Activated naive CD4-positive, alpha-beta T cell treated with anti-CD3 and anti-CD28 coated beads, Interleukin-2, amount 50 U/mL, for 72 hours (primary cell): Measurements from ENCODE around the gene GREB1L. TPM values are rescaled to one million over a fixed set of nuclear protein-coding genes. Genes with fewer than 3 reads are reported as not detected.

Experiments used
- ATAC-seq, 2 donors: fragments of 150-1000 bp; cut with Tn5 transposase; 2 replicates each; pipeline ENCODE4 v1.10.0; 2021; ENCODE audit warnings: mild to moderate bottlenecking in 2 of 2, moderate library complexity in 2 of 2
- DNase-seq, 2 donors: peaks; one replicate each; pipeline ENCODE4 v3.0.0; 2021 to 2022; ENCODE audit warnings: low spot score in 2 of 2
- H3K27ac Mint-ChIP-seq, 2 donors: one replicate each; pipeline ENCODE4 v1.8.0; 2022; ENCODE audit warnings: mild to moderate bottlenecking in 2 of 2, mixed read lengths in 2 of 2
- H3K36me3 Mint-ChIP-seq, 2 donors: one replicate each; pipeline ENCODE4 v1.8.0; 2022; ENCODE audit warnings: mixed read lengths in 2 of 2
- H3K9me3 Mint-ChIP-seq, 2 donors: one replicate each; pipeline ENCODE4 v1.8.0; 2022; ENCODE audit warnings: mixed read lengths in 2 of 2
- total RNA-seq, 2 donors: library from RNA; stranded (reverse); gene quantifications; one replicate each; pipeline ENCODE4 v1.2.3, GENCODE V29; 2022

Gene GREB1L
- total RNA-seq, 2 donors from 2014 or later, result not detected

- no peak for DNase-seq
- H3K36me3 Mint-ChIP-seq, result no peaks in the 10 kb centered on the region
- ATAC-seq, result no peak
- H3K27ac Mint-ChIP-seq, result no peak overlapping the region
- no peaks in the 10 kb centered on the region for H3K9me3 Mint-ChIP-seq
Observed at GRCh38 chr18:21463718-21464117, 221.7 kb downstream of the GREB1L start.

- Mint-ChIP-seq H3K27ac (no peak overlapping the region), H3K9me3 (no peaks in the 10 kb centered on the region), H3K36me3 (no peaks in the 10 kb centered on the region)
- no peak for ATAC-seq
- DNase-seq, result no peak
Observed at GRCh38 chr18:21468514-21469164, 226.6 kb downstream of the GREB1L start.

DNA sequence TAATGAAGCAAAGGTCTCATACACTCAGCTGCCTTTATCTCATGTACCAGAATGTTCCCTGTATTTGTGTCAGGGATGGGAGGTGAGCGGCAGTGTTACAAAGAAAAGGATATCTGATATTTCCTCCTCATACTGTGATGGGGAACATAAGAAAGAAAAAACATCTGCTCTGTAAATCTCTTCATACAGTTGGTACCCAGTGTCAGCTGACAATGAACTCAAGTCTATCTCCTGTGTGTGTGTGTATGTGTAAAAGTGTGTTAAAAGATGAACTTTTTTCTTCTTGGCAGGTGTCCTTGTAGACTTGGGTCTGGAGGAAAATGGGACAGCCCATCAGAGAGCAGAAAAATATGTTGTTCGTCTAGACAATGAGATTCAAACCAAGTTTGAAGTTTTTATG is 230.7 kb downstream of the GREB1L start:
- ATAC-seq (no peak), DNase-seq (no peak)
- Mint-ChIP-seq H3K36me3 (no peaks in the 10 kb centered on the region), H3K27ac (no peak overlapping the region), H3K9me3 (no peaks in the 10 kb centered on the region)

- no peak for DNase-seq
- Mint-ChIP-seq H3K36me3 (no peaks in the 10 kb centered on the region), H3K27ac (no peak overlapping the region), H3K9me3 (no peaks in the 10 kb centered on the region)
- ATAC-seq, result no peak
Observed at GRCh38 chr18:21474621-21475020, 232.6 kb downstream of the GREB1L start.

DNA sequence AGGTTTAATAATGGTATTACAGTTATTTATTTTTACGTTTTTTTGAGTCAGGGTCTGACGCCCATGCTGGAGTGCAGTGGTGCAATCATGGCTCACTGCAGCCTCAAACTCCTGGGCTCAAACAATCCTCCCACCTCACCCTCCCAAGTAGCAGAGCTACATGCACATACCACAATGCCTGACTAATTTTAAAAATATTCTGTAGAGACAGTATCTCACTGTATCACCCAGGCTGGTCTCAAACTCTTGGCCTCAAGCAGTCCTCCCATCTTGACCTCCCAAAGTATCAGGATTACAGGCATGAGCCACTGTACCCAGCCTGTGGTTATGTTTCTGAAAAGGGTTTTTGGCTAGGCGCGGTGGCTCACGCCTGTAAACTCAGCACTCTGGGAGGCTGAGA is 237.7 kb downstream of the GREB1L start:
- DNase-seq (no peak), ATAC-seq (no peak)
- no peaks in the 10 kb centered on the region for H3K9me3 Mint-ChIP-seq
- H3K27ac Mint-ChIP-seq, result no peak overlapping the region
- no peaks in the 10 kb centered on the region for H3K36me3 Mint-ChIP-seq

DNA sequence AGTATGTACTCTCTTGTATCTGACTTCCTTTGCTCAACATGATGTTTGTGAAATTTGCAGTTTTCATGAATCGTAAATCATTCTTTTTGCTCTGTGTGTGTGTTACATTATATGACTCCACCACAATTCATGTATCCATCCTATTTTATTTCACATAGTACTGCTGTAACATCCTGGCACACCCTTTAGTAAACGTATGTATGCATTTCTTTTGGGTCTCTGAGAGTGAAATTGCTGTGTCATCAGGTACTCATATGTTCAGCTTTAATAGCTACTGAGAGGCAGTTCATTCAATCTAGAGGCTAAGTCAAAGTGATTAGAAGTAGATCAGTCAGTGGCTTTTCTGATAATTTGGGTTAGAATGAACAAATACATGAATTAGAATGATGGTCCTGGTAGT is 239.7 kb downstream of the GREB1L start:
- no peak for DNase-seq
- H3K36me3 Mint-ChIP-seq, result no peaks in the 10 kb centered on the region
- H3K9me3 Mint-ChIP-seq, result no peaks in the 10 kb centered on the region
- no peak for ATAC-seq
- no peak overlapping the region for H3K27ac Mint-ChIP-seq

DNA sequence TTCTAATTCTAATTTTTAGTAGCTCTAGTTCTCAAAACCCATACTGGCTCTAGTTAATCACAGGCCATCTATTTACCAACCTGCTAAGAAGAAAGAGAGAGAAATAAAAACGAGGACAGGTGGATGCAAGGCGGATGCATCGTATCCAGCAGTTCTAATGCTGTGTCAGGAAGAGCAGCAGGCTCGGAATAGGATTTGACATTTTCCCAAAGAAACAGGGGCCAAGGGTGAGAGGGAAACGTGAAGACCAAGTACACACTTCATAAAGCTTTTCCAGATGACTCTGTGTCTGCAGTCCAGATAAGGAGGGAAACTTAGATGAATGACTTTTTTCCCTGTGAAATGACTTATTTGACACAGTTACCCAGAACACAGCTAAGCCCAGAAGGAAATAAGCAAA is 241.0 kb downstream of the GREB1L start:
- H3K36me3 Mint-ChIP-seq, result no peaks in the 10 kb centered on the region
- no peak overlapping the region for H3K27ac Mint-ChIP-seq
- H3K9me3 Mint-ChIP-seq, result no peaks in the 10 kb centered on the region
- peak in 1 of 2 donors; percentile 30 for ATAC-seq
- DNase-seq, result no peak

- Mint-ChIP-seq H3K9me3 (no peaks in the 10 kb centered on the region), H3K36me3 (no peaks in the 10 kb centered on the region), H3K27ac (no peak overlapping the region)
- ATAC-seq, result no peak
- DNase-seq, result no peak
Observed at GRCh38 chr18:21484851-21485636, 243.0 kb downstream of the GREB1L start.

DNA sequence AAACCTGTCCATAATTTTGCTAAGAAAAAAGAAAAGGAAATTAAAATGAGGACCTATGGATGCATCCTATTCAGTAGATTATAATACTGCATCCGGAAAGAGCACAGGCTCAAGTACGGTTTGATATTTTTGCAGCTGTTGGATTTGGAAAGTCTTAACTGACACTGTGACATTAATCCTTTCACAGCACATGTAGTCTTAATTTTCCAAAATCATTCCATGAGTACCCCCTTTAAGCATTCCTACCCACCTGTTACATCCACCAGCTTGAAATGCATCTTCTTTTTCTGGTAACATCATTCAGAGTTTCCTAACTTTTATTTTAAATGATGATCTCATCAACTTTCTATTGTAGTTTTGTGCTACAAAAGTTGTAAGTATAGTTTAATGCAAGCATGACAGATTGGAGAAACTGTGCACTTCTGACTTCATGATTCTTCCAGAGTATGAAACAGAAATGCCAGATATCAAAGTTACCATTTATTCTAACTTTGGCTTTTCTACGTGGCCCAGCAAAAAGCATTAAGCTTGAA is 244.9 kb downstream of the GREB1L start:
- ATAC-seq, result no peak
- no peak for DNase-seq
- Mint-ChIP-seq H3K9me3 (no peaks in the 10 kb centered on the region), H3K36me3 (no peaks in the 10 kb centered on the region), H3K27ac (no peak overlapping the region)

DNA sequence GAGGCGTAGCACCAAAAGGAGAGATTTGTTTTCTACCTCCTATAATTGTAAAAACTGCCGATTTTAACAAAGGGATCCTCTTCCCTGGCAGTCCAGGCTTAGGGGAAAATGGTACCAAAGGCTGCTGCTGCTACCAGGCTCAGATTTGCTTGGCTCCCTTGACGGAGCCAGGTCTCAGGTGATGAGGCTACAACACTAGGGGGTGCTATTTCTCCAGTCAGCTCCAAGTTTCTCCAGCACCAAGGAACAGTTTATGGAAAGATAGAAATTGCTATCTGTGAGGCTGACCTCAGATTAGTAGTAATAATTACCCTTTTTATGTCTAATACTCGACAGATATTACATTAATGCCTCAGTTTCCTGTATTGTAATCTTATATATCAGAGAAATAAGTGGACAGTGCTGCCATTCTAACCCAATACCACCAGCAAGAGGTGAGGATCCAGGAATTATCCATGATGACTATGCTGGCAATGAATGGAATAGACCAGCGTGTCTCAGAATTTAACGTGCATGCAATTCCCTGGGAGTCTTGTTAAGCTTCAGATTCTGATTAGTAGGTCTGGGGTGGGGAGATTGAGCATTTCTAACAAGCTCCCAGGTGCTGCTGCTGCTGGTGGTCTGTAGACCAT is 247.2 kb downstream of the GREB1L start:
- no peaks in the 10 kb centered on the region for H3K9me3 Mint-ChIP-seq
- no peak overlapping the region for H3K27ac Mint-ChIP-seq
- DNase-seq (peak in 1 of 2 donors; percentile 53), ATAC-seq (peak; percentile 66 to 76)
- H3K36me3 Mint-ChIP-seq, result no peaks in the 10 kb centered on the region

GRCh38 chr18:21489919-21490495 is 248.0 kb downstream of the GREB1L start:
- H3K36me3 Mint-ChIP-seq, result no peaks in the 10 kb centered on the region

DNA sequence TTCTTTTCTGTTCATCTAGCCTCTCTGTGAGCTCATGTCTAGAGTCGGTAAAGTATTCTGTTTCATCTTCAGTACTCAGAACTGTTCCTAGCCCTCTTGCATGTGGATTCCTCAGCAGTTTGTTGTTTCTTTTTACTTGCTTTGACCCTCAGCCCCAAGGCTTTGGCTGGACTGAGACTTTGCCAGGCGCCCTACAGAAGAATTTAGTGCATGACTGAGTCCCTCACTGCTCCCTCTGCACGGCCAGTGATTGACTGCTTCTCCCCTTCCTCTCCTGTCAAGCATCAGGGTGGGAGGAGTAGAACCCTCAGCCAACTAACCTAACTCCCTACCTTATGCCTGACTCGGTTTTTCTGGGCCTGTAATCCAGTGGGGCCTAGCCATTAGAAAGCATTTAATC is 248.7 kb downstream of the GREB1L start:
- H3K27ac Mint-ChIP-seq, result no peak overlapping the region
- H3K9me3 Mint-ChIP-seq, result no peaks in the 10 kb centered on the region
- H3K36me3 Mint-ChIP-seq, result no peaks in the 10 kb centered on the region
- no peak for ATAC-seq
- DNase-seq, result no peak

More at GRCh38 chr18:21489919-21490495, 248.0 kb downstream of the GREB1L start:
- DNase-seq (no peak), ATAC-seq (no peak)
- Mint-ChIP-seq H3K9me3 (no peaks in the 10 kb centered on the region), H3K27ac (no peak overlapping the region)

- no peak overlapping the region for H3K27ac Mint-ChIP-seq
- ATAC-seq (no peak), DNase-seq (no peak)
- no peaks in the 10 kb centered on the region for H3K36me3 Mint-ChIP-seq
- H3K9me3 Mint-ChIP-seq, result no peaks in the 10 kb centered on the region
Observed at GRCh38 chr18:21496277-21496835, 254.3 kb downstream of the GREB1L start.

DNA sequence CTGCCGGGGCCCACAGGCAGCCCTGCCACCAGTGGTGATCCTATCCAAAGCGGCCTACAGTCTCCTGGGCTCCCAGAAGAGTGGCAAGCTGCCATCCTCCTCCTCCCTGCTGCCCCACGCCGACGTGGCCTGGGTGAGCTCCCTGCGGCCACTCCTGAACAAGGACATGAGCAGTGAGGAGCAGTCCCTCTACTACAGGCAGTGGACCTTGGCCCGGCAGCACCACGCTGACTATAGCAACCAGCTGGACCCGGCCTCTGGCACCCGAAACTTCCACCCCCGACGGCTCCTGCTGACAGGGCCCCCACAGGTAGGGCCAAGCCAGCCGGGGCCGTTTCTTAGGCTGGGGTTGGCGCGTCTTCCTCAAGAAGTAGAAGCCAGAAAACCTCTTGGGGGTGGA is 258.0 kb downstream of the GREB1L start:
- no peak for DNase-seq
- no peaks in the 10 kb centered on the region for H3K36me3 Mint-ChIP-seq
- ATAC-seq, result no peak
- no peak overlapping the region for H3K27ac Mint-ChIP-seq
- H3K9me3 Mint-ChIP-seq, result no peaks in the 10 kb centered on the region

GRCh38 chr18:21502661-21503060 is 260.6 kb downstream of the GREB1L start:
- ATAC-seq (no peak), DNase-seq (no peak)
- no peaks in the 10 kb centered on the region for H3K9me3 Mint-ChIP-seq
- no peak overlapping the region for H3K27ac Mint-ChIP-seq
- no peaks in the 10 kb centered on the region for H3K36me3 Mint-ChIP-seq

GRCh38 chr18:21507913-21508701 is 266.1 kb downstream of the GREB1L start:
- no peak for ATAC-seq
- H3K9me3 Mint-ChIP-seq, result peaks cover 0 to 3% of the 10 kb centered on the region in 2 donors

More at GRCh38 chr18:21507913-21508701, 266.1 kb downstream of the GREB1L start:
- no peak for DNase-seq
- Mint-ChIP-seq H3K36me3 (no peaks in the 10 kb centered on the region), H3K27ac (no peak overlapping the region)
